DOHH2 (cell line): ENCODE data around the gene CYSLTR2.

Experiments
- EZH2phosphoT487 ChIP-seq: fragments of 200-600 bp; sonication (generic); IDR thresholded peaks from 2 replicates; pipeline ENCODE4 v1.6.1; 2017; ENCODE audit warnings: borderline replicate concordance, mild to moderate bottlenecking, antibody characterized with exemption, low read length, moderate library complexity, mixed read lengths
- TF ChIP-seq, protein P1 (sequence below): fragments of 200-600 bp; sonication (generic); IDR thresholded peaks from one replicate; pipeline ENCODE4 v1.5.1; 2014; ENCODE audit warnings: antibody characterized with exemption, mild to moderate bottlenecking, low read depth, low read length; ENCODE audit not compliant: poor library complexity, severe bottlenecking

DNA sequence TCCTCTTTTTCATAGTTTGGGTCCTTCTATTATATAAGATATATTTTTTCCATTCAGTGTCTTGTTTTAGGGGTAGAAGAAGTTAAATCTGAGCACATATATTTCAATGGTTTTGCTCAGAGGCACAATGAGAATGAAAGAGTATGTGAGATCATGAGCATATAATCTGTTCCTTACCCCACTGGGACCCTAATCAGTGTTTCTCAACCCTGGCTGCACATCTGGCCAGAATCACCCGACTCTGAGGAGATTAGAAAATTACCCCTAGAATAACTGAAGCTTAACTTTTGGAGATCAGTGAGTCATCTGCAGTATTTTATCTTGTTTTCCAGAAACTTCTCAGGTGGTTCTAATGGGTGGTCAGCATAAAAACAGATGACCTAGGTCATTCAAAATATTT lies 782 bp downstream of the CYSLTR2 start:
- TF ChIP-seq, protein P1, sequence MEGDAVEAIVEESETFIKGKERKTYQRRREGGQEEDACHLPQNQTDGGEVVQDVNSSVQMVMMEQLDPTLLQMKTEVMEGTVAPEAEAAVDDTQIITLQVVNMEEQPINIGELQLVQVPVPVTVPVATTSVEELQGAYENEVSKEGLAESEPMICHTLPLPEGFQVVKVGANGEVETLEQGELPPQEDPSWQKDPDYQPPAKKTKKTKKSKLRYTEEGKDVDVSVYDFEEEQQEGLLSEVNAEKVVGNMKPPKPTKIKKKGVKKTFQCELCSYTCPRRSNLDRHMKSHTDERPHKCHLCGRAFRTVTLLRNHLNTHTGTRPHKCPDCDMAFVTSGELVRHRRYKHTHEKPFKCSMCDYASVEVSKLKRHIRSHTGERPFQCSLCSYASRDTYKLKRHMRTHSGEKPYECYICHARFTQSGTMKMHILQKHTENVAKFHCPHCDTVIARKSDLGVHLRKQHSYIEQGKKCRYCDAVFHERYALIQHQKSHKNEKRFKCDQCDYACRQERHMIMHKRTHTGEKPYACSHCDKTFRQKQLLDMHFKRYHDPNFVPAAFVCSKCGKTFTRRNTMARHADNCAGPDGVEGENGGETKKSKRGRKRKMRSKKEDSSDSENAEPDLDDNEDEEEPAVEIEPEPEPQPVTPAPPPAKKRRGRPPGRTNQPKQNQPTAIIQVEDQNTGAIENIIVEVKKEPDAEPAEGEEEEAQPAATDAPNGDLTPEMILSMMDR, result no peak
- TF ChIP-seq EZH2phosphoT487, result no peak
